ENCODE data around the gene PIGU.
A peak's percentile ranks its signal among the peaks of the same experiment; 100 is the strongest.
"Not testable (repeated sequence)": the region's sequence is repeated elsewhere in the genome, so short reads cannot be mapped to it uniquely, and the experiment has no call there.

PIGU gene

GRCh38 chr20:34676642-34677373, at the start of gene PIGU:
PIGU (minus strand) TSS chr20:34677092; CDS start chr20:34677085, 7 bp downstream.
- DNase-seq, result peak; percentile 94 to 98

GRCh38 chr20:34724172-34724571, 47.3 kb upstream of the PIGU start:
- no peak for DNase-seq

GRCh38 chr20:34722560-34722959, 45.7 kb upstream of the PIGU start:
- DNase-seq, result not testable (repeated sequence)

GRCh38 chr20:34720266-34720665, 43.4 kb upstream of the PIGU start:
- DNase-seq, result peak in 1 of 2 experiments; percentile 24

GRCh38 chr20:34719242-34720017, 42.5 kb upstream of the PIGU start:
- not testable (repeated sequence) for DNase-seq

GRCh38 chr20:34717230-34718095, 40.6 kb upstream of the PIGU start:
- DNase-seq, result no peak

- no peak for DNase-seq
These were observed 40.0 kb upstream of the PIGU start for GRCh38 chr20:34716921-34717229.

GRCh38 chr20:34715384-34715783, 38.5 kb upstream of the PIGU start:
- DNase-seq, result no peak

GRCh38 chr20:34713944-34714515, 37.1 kb upstream of the PIGU start:
- not testable (repeated sequence) for DNase-seq

- peak in 1 of 2 experiments; percentile 35 for DNase-seq
These were observed 36.5 kb upstream of the PIGU start for GRCh38 chr20:34713194-34713943.

- DNase-seq, result no peak
These were observed 35.8 kb upstream of the PIGU start for GRCh38 chr20:34712525-34713192.

GRCh38 chr20:34711813-34712430, 35.0 kb upstream of the PIGU start:
- no peak for DNase-seq

GRCh38 chr20:34710861-34711574, 34.1 kb upstream of the PIGU start:
- no peak for DNase-seq

- no peak for DNase-seq
These were observed 33.6 kb upstream of the PIGU start for GRCh38 chr20:34710568-34710839.

GRCh38 chr20:34709831-34710567, 33.1 kb upstream of the PIGU start:
- DNase-seq, result peak in 1 of 2 experiments; percentile 65

GRCh38 chr20:34709044-34709830, 32.3 kb upstream of the PIGU start:
- peak; percentile 18 to 65 for DNase-seq

- DNase-seq, result no peak
These were observed 31.7 kb upstream of the PIGU start for GRCh38 chr20:34708621-34709043.

GRCh38 chr20:34706912-34707784, 30.3 kb upstream of the PIGU start:
- no peak for DNase-seq

Measured in NCI-H446 (cell line).